ENCODE measurements around the gene ORAI2.

DNA sequence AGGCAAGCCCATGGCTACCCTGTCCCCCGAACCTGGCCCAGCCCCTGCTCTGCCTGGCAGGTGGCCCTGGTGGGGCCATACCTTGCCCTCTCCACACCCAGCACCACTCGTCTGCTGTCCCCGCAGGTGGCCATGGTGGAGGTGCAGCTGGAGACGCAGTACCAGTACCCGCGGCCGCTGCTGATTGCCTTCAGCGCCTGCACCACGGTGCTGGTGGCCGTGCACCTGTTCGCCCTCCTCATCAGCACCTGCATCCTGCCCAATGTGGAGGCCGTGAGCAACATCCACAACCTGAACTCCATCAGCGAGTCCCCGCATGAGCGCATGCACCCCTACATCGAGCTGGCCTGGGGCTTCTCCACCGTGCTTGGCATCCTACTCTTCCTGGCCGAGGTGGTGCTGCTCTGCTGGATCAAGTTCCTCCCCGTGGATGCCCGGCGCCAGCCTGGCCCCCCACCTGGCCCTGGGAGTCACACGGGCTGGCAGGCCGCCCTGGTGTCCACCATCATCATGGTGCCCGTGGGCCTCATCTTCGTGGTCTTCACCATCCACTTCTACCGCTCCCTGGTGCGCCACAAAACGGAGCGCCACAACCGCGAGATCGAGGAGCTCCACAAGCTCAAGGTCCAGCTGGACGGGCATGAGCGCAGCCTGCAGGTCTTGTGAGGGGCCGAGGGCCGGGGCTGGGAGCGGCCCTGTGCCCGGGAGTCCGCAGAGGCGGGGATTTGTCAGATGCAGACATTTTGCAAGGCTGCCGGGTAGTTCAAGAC lies 13.2 kb downstream of the ORAI2 start:
- TF ChIP-seq EZH2 (IDR thresholded peaks at IDR 0.05; ENCODE audit: borderline replicate concordance, low read depth, low read length, severe bottlenecking) (no peak), POLR2A (IDR thresholded peaks at IDR 0.05; ENCODE audit: low read depth, low read length) (no peak), MYC (IDR thresholded peaks at IDR 0.05; ENCODE audit: low read depth, low read length) (no peak), POLR2AphosphoS5 (IDR thresholded peaks at IDR 0.05; ENCODE audit: insufficient read depth, low read depth, low read length) (no peak), JUN (IDR thresholded peaks at IDR 0.05; ENCODE audit: borderline replicate concordance, insufficient read depth, insufficient read length, low read depth) (no peak), FOS (IDR thresholded peaks at IDR 0.05; ENCODE audit: borderline replicate concordance, insufficient read depth, low read length) (no peak)
- TF ChIP-seq, protein P1, sequence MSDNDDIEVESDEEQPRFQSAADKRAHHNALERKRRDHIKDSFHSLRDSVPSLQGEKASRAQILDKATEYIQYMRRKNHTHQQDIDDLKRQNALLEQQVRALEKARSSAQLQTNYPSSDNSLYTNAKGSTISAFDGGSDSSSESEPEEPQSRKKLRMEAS (IDR thresholded peaks at IDR 0.05; ENCODE audit: insufficient read depth, insufficient read length), result no peak
- TF ChIP-seq, protein P2, sequence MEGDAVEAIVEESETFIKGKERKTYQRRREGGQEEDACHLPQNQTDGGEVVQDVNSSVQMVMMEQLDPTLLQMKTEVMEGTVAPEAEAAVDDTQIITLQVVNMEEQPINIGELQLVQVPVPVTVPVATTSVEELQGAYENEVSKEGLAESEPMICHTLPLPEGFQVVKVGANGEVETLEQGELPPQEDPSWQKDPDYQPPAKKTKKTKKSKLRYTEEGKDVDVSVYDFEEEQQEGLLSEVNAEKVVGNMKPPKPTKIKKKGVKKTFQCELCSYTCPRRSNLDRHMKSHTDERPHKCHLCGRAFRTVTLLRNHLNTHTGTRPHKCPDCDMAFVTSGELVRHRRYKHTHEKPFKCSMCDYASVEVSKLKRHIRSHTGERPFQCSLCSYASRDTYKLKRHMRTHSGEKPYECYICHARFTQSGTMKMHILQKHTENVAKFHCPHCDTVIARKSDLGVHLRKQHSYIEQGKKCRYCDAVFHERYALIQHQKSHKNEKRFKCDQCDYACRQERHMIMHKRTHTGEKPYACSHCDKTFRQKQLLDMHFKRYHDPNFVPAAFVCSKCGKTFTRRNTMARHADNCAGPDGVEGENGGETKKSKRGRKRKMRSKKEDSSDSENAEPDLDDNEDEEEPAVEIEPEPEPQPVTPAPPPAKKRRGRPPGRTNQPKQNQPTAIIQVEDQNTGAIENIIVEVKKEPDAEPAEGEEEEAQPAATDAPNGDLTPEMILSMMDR (IDR thresholded peaks at IDR 0.05; ENCODE audit: extremely low read depth in 1 of 2, insufficient read depth in 1 of 2, low read depth in 1 of 2, low read length in 2 of 2), result no peak

Measured in endothelial cell of umbilical vein (primary cell).